ENCODE data around the gene BSN.
A peak's percentile ranks its signal among the peaks of the same experiment; 100 is the strongest.

BSN gene

GRCh38 chr3:49716169-49716568 lies 161.9 kb downstream of the BSN start:
- no peak for DNase-seq (ENCODE audit: low spot score)

- no peak for DNase-seq (ENCODE audit: low spot score)
These were observed 162.5 kb downstream of the BSN start for GRCh38 chr3:49716691-49717210.

- no peak for DNase-seq (ENCODE audit: low spot score)
These were observed 163.1 kb downstream of the BSN start for GRCh38 chr3:49717211-49717958.

- no peak for DNase-seq (ENCODE audit: low spot score)
These were observed 163.9 kb downstream of the BSN start for GRCh38 chr3:49717959-49718857.

GRCh38 chr3:49718858-49719213 lies 164.6 kb downstream of the BSN start:
- DNase-seq (ENCODE audit: low spot score): no peak

GRCh38 chr3:49719214-49719884 lies 165.1 kb downstream of the BSN start, which contains the start of gene AMIGO3:
AMIGO3 (minus strand) TSS chr3:49719684; CDS start chr3:49719465, 219 bp downstream.
- DNase-seq (ENCODE audit: low spot score): peak; percentile 95
